NCI-H2081 treated with DMSO at 0.1 percent for 48 hours (cell line): Measurements from ENCODE around the gene SUSD2.
"Not testable (repeated sequence)": the region's sequence is repeated elsewhere in the genome, so short reads cannot be mapped to it uniquely, and the experiment has no call there.

ENCODE experiments used
- DNase-seq: peaks from one replicate; lab custom pipeline; 2025; lab: John Stamatoyannopoulos, UW

Gene SUSD2, protein sequence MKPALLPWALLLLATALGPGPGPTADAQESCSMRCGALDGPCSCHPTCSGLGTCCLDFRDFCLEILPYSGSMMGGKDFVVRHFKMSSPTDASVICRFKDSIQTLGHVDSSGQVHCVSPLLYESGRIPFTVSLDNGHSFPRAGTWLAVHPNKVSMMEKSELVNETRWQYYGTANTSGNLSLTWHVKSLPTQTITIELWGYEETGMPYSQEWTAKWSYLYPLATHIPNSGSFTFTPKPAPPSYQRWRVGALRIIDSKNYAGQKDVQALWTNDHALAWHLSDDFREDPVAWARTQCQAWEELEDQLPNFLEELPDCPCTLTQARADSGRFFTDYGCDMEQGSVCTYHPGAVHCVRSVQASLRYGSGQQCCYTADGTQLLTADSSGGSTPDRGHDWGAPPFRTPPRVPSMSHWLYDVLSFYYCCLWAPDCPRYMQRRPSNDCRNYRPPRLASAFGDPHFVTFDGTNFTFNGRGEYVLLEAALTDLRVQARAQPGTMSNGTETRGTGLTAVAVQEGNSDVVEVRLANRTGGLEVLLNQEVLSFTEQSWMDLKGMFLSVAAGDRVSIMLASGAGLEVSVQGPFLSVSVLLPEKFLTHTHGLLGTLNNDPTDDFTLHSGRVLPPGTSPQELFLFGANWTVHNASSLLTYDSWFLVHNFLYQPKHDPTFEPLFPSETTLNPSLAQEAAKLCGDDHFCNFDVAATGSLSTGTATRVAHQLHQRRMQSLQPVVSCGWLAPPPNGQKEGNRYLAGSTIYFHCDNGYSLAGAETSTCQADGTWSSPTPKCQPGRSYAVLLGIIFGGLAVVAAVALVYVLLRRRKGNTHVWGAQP

DNA sequence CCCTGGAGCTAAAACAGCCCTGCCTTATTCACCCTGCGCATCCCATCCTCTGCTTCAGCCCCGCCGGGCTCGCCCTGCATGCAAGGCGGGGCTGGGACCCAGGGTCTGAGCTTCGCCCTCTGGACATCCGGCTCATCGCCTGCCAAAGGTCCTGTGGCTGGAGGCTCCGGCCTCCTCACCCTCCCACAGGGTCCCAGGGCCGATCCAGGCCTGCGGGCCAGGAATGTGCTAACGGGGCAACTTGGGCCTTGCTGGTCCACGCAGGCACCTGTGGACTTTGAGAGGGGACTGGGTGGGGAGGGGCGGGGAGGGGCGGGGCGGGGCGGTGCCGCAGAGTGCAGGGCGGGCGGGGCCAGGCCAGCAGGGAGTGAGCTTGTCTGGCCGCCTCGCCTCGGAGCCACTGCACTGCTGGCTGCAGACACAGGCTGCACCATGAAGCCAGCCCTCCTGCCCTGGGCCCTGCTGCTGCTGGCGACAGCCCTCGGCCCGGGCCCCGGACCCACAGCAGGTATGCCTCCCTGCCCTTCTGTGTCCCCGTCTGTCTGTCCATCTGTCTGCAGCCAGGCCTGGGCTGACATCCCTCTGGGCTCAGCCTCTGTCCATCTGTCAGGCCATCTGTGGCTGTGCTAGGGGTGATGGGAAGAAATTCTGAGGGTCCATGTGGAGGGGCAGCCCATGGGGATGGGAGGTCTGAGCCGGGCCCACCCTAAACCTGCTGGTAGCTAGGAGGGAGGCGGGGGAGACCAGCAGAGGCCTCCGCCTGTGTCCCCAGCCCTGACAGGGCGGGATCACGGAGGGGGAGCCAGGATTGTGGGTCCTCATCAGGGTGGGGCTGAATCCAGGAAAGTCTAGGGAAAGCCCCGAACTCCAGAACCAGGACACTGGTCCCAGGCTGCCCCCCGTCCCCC is at the start of gene SUSD2:
TSS of gene SUSD2 (plus strand) at position 400 of the 908 bp plus-strand sequence. CDS start at position 433, 33 bp downstream.
- no peak for DNase-seq

DNA sequence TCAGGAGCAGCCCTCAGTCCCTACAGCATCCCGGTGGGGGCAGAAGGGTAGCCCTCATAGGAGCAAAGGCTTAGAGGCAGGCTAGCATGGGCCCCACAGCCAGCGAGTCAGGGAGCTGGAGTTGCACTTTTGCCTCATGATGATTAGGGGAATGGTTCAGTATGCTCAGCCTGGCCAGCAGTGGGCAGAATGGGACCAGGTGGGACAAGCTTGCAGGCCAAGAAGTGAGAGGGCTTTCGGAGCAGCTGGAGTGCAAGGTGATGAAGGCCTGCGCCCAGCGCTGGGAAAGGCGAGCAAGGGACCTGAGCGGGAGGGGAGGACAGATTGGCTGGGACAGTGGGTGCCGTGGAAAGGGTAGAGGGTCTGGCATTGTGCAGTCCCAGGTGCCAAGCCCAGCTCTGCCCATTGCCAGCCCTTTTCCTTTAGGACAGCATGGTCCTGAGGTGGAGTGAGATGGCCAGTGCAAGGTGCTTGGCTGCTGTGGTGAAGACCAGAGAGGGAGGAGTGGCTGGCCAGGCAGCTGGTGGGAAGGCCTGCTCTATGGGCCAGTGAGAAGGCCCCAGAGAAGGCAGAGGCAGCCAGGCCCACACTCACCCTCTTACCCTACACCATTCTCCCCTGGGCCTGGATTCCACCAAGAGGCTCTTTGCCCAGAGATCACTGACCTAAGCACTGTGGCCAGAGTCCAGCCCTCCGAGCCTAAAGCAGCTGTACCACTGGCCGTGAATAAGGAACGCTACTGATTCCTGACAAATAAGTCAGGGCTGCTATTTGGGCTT is 47.9 kb upstream of the SUSD2 start:
- no peak for DNase-seq

DNA sequence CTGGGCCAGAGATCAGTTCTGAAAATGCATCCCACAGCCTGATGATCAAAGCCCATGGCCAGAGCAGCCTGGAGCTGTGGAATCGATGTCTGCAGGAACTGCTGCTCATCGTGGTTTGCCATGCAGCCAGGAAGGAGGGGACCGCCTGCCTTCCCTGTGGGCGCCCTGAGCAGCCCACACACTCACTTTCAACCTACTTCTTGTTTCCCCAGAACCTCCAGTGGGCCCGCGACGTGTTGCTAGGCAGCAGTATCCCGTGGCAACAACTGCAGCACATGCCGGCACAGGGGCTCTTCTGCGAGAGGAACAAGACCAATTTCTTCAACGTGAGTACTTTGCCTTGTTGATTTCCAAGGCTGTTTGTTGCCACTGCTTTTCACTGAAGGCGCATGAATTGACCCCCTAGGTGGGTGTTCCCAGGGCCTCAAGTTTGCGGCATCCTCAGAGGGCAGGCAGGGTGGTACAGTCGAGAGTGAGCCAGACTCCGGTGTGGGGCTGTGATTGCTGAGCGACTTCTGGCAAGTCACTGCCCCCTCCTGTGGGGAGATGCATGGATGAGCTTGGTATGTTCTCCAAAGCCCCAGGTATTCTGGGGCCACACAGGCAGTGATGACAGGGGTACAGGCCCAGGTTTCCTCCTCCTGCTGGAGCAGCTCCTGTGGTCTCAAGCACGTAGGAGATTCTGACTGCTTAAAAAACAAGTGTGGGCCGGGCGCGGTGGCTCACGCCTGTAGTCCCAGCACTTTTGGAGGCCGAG is 47.0 kb upstream of the SUSD2 start:
- DNase-seq: no peak

GRCh38 chr22:24136533-24136932 is 44.8 kb upstream of the SUSD2 start:
- DNase-seq: not testable (repeated sequence)

- DNase-seq: no peak
These were observed 43.7 kb upstream of the SUSD2 start for GRCh38 chr22:24137595-24137994.

DNA sequence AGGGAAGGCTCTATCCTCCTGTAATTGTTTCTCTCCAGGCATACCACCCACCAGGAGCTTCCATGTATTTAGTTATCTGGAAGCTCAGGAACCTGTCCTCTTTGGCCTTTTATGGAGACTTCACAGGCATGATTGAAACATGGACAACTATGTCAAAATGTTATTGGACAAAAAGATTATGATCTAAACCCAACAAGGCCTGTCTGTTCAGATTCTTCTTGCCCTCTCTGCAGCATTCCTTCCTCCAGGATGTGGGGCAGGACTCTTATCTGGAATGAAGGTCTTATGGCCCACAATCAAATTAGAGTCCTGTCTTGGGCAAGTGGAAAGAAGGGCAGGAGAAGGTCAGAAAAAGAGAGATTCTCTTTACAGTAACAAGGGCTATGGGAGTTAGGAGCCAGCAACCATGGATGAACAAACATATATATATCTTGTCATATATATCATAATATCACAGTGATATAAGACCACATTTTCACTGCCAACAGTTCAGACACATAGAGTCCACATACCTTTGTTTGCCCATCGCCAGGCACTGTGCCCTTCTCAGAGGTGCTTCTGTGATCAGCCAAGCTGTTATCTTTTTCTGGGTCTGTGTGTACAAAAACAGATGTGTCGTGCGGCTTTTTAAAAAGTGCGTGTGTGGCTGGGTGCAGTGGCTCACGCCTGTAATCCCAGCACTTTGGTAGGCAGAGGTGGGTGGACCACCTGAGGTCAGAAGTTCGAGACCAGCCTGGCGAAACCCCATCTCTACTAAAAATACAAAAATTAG is 42.5 kb upstream of the SUSD2 start:
- no peak for DNase-seq

- no peak for DNase-seq
These were observed 40.9 kb upstream of the SUSD2 start for GRCh38 chr22:24140357-24140756.

GRCh38 chr22:24141586-24141985 is 39.7 kb upstream of the SUSD2 start:
- DNase-seq: no peak

DNA sequence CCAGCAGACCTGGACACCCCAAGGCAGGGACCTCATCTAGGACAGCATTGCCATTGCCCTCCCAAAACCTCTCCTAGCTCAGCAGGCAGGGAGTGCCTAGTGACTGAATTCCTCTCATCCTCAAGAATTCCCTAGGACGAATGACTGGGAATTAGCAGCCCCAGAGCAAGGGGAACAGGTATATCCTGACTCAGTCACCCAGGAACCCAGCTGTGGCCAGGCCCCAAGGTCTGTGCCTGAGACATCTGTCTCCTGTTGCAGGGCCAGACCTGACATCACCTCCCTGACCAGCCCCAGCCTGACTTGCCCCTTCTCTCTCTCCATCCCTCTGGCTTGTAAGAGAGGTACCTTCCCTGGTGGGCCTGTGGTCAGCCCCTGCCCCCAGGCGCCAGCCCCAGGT is 39.0 kb upstream of the SUSD2 start:
- DNase-seq: no peak

DNA sequence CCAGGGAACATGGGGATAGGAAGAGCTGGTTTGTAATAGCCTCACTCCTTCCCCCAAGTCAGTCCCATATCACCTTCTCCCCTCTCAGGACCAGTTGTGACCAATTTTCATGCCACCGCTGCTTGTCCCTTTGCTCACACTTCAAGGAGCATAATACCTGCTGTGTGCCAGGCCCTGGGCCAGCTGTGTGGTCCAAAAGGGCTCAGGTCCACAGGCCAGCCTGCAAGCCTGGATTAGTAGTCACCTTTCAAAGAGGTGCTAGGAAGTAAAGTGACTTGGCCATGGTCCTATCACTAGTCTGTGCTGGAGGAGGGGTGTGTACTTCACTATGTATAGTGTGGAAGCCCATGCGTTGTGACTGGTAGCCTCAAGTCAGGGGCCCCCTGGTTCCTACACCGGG is 38.5 kb upstream of the SUSD2 start:
- no peak for DNase-seq

- DNase-seq: no peak
These were observed 37.1 kb upstream of the SUSD2 start for GRCh38 chr22:24144056-24144777.

DNA sequence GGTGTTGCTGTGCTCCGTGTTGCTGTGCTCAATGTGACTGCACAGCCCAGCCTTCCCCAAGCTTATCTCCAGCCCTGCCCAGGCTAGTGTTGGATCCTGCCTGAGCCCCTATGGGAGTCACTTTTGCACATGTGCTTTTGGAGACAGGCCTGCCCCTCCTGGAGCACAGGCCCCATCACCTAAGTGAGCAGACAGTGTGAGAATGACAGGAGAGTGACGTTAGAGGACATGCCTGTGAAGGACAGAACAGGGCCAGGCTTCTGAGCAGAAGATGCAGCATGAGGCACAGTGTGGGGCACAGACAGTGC is 36.6 kb upstream of the SUSD2 start:
- no peak for DNase-seq

DNA sequence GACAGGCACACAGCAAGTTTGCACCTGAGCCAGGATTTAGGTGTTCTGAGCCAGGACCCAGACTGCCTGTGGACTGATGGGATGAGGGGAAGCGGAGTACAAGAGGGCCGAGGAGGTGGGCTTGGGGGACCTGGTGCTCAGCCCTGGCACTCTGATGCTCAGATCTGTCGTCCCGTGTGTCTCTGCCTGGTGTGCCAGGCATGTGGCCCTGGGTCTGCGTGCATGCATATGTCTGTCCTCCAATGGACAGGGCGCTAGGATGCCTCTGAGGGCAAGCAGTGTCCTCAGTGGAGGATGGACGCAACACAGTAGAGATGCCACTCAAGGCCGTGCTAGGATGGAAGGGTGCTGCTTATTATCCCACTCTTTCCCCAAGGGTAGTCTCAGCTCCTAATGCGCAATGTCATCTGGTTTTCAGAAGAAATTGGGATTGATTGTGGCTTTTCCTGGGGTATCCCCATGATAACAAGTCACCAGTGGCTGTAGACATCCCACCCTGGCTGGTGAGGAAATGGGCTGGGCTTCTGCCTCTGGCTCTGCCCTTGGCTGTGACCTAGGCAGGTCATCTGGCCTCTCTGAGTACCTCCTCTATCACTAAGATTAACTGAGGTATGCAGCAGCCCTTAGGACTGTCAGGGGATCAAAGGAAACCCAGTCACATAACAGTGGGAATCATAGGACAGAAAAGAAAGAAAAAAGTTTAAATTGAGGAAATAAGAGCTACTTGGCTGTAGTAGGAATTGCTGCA is 35.7 kb upstream of the SUSD2 start:
- DNase-seq: no peak

DNA sequence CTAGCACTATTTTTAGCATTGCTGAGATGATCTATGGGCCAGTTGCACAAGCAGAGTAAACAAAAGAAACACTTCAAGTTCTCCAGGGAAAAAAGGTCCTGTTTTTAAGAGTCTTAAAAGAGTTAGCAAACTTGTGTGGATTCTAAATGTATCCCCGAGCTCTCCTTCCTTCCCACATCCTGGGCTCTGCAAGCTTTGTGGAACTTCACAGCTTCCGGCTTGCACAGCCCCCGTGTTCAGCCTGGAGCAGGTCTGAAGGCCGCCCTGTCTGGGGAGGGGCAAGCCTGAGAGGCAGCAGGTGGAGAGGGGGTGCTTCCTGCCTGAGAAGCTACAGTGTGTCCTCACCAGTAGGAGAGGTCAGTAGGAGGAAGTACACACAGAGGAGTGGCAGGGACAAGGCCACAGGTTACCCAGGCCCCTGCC is 35.1 kb upstream of the SUSD2 start:
- DNase-seq: no peak

- DNase-seq: no peak
These were observed 34.4 kb upstream of the SUSD2 start for GRCh38 chr22:24146791-24147353.

DNA sequence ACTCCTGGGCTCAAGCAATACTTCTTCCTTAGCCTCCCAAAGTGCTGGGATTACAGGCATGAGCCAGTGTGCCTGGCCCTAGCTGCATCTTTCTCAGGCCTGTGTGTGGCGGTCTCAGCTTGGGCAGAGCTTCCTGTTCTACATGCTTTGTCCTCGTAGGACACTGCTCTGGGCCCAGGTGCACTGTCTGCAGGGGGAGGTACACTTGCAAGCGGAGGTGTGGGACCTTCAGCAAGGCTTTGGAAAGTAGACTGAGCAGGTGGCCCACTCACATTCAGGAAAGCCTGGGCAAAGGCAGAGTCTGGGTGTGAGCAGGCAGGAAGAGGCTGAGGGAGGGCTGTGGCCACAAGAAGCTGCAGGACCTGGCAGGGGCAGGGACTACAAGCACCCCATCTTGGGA is 33.6 kb upstream of the SUSD2 start:
- DNase-seq: no peak

DNA sequence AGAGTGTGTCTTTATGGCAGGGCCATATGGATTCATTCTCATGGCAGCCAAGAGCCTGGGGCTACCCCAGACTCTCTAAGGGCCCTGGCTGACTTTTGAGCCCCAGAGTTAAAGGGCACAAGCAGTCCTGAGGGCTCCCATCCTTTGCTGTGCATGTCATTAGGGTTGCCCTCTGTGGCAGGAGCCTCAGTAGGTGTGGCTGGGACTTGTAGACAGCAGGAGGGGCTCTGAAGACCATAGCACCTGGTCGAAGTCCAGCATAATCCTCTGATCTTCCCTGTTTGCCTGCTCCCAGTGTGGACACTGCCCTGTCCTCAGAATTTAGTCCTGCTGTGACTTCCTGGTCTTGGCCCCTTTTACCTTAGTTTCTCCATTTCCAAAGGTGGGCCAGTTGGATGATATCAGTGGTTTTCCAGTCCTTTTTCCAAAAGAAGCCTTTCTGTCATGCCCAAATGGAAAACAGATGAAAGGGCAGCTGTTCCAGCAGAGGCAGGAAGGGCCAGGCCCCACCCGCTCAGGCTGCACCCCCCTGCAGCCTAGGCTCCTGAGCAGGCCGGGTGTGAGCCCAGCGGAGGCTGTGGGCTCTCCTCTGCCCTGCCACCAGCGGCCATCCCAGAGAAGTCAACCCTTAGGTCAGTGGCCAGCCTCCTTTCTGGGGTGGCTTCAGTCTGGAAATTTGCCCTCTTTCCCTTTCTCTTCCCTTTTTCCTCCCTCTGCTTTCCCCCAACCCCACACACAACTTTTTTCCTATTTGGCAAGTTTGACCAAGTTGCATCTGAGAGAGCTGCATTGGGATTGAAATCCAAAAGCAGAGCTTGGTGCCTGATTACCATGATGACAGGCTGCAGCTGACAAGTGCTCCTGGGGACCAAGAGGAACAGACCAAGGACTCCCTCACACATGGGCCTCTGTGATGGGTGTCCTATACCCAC is 32.8 kb upstream of the SUSD2 start:
- DNase-seq: no peak
